HG02588 (cell line): ENCODE data around the gene NOPCHAP1.
A peak's percentile ranks its signal among the peaks of the same experiment; 100 is the strongest.

ENCODE experiments used
- ATAC-seq: cut with Tn5 transposase; IDR thresholded peaks from one replicate; pipeline ENCODE4 v1.9.1; 2021; ENCODE audit warnings: mild to moderate bottlenecking, moderate library complexity; ENCODE audit not compliant: unreplicated experiment

NOPCHAP1 gene

GRCh38 chr12:105018012-105018411 is 31.9 kb downstream of the NOPCHAP1 start:
- no peak for ATAC-seq

- no peak for ATAC-seq
Measured at GRCh38 chr12:105018776-105019175, 32.7 kb downstream of the NOPCHAP1 start.

DNA sequence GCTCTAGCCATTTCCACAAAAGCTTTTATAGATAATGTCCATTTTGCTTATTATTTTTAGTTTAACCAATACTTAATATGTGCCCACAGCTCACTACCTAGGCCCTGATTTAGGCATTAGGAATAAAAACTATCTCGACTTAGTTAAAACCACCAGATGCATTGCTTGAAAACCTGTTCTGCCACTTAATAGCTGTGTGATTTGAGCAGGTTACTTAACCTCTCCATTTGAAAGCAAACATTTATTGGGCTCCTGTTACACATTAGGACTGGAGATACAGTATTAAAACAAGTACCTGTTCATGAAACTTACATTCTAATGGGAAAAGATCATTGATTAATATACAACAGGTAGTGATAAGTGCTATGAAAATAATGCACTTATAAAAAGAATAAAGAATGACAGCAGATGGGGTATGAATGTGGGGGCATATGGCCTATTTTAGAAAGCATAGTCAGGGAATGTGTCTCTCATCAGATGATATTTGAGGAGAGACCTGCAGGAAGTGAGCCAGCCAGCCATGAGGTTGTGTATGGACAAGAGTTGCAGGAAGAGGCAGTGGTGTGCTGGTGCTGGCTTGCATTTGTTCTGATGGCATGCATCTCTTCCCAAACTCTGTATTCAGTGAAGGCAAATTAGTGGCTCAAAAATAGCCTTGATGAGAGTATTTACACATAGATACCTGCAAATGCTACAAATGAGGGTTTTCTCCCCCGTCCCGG is 34.3 kb downstream of the NOPCHAP1 start:
- no peak for ATAC-seq

DNA sequence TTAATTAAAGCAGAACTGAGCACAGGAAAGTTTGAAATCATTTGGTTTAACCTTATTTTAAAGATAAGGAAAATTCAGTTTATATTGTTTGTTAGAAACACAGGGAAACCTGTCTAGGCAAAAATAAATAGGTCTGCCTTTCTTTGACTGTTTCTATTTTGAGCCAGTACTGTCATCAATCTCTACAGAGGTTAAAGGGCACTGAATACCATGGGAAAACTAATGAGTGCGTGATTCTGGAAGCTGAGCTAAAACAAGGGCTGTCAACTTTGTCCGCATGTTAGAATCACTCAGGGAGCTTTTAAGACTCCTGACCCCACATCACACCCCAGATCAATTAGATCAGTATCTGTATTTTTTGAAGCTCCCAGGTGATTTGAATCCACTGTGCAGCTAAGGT is 38.8 kb downstream of the NOPCHAP1 start:
- no peak for ATAC-seq

DNA sequence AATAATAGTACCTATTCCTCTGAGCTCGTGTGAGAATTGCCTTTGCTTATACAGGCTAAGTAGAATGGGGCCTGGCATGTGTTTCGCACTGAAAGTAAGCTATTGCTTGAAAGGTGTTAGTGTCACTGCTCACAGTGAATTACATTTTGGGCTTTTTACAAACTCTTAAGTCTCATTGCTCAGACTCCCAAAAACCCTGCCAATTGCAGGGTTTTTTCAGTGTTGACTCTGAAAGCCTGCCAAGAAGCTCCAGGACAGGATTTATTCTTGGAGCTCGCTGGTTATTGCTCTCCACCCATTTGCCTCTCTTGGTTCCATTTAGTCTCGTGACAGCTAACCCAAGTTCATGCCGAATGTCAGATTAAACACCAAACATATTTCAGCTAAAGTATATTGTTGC is 39.8 kb downstream of the NOPCHAP1 start:
- ATAC-seq, result no peak

GRCh38 chr12:105026411-105026810 is 40.3 kb downstream of the NOPCHAP1 start:
- no peak for ATAC-seq

DNA sequence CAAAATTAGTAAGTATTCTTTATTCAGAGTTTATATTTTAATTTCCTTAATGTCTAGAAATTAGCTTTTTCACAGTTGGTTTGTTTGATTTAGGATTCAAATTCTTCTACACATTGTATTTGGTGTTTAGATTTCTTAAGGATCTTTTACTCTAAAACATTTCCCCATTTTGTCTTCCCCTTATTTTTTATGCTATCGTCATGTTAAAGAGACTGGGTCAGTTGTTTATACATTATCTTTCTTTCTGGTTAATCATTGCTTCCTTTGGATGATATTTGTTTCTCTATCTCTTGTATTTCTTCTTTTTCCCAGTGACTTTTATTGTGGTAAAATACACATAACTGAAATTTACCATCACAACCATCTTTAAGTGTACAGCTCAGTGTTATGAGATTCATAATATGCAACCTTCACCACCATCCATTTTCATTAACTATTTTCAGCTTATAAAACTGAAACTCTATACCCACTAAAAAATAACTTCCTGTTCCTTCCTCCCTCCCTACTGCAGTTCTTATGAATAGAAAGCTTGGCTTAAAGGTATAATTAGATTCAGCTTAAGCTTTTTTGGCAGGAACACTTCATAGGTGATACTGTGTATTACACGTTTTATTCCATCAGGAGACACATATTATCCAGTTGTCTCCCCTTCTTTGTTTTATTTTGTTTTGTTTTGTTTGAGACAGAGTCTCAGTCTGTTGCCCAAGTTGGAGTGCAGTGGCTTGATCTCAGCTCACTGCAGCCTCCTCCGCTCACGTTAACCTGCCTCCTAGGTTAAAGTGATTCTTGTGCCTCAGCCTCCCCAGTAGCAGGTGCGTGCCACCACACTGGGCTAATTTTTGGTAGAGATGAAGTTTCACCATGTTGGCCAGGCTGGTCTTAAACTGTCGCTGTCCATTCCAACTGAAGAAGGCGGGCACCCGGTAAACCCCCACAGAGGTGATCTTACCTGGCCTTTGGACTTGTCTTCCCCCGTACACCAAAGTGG is 45.0 kb downstream of the NOPCHAP1 start:
- ATAC-seq, result peak; percentile 80

- ATAC-seq, result no peak
Measured at GRCh38 chr12:105032703-105033357, 46.7 kb downstream of the NOPCHAP1 start.

GRCh38 chr12:105033851-105034250 is 47.7 kb downstream of the NOPCHAP1 start:
- no peak for ATAC-seq
